Measurements from ENCODE around the gene SMG6. TPM values are rescaled to one million over a fixed set of nuclear protein-coding genes. Genes with fewer than 3 reads are reported as not detected.
A peak's percentile ranks its signal among the peaks of the same experiment; 100 is the strongest.

The SMG6 gene
- total RNA-seq (10 to 100 TPM in 4 of 6 donors, 1 to 10 TPM in 2; 8.4 to 17.0 (median 10.8) TPM), polyA plus RNA-seq (10 to 100 TPM; 16.3 to 19.8 TPM)

GRCh38 chr17:2303204-2304188, at the start of gene SMG6, which contains the start of gene SRR:
Gene SMG6, minus strand, starts transcription at chr17:2303785. Its CDS starts 65 bp downstream, at chr17:2303720.
Gene SRR, plus strand, starts transcription at chr17:2303950. Its CDS starts 11,611 bp downstream, at chr17:2315561.
- 0 to 1% methylated on average over 63 to 108 of the region's 108 CpGs for WGBS, 2 donors
- TF ChIP-seq CTCF (IDR thresholded peaks at IDR 0.05) = no peak
- Histone ChIP-seq H3K9me3 (no peaks in the 10 kb centered on the region), H3K27me3 (no peaks in the 10 kb centered on the region), H3K4me1 (peaks cover 0 to 10% (median 8%) of the 10 kb centered on the region in 3 donors), H3K27ac (peak within 1 kb of the TSS; percentile 65 to 89 (median 84)), H3K4me3 (peak within 1 kb of the TSS; percentile 71 to 99 (median 88)), H3K36me3 (no peaks in the 10 kb centered on the region)
- intact Hi-C loops (cut with DNase I) = no loop called here
- DNase-seq (peak; percentile 90 to 97 (median 94)), FAIRE-seq (no peak), ATAC-seq (peak; percentile 93 to 97 (median 95))

- DNase-seq (no peak), FAIRE-seq (no peak), ATAC-seq (no peak)
- Histone ChIP-seq H3K9me3 (no peaks in the 10 kb centered on the region), H3K27me3 (no peaks in the 10 kb centered on the region), H3K27ac (no peak overlapping the region), H3K36me3 (no peaks in the 10 kb centered on the region), H3K4me1 (peaks cover 0 to 8% (median 0%) of the 10 kb centered on the region in 3 donors), H3K4me3 (no peak overlapping the region)
- intact Hi-C loops (cut with DNase I) = no loop called here
- 94 to 99% methylated on average over 6 of the region's 6 CpGs for WGBS, 2 donors
- no peak for TF ChIP-seq CTCF (IDR thresholded peaks at IDR 0.05)
These were observed 47.7 kb upstream of the SMG6 start for GRCh38 chr17:2351269-2351668.

- Histone ChIP-seq H3K9me3 (no peaks in the 10 kb centered on the region), H3K36me3 (no peaks in the 10 kb centered on the region), H3K4me1 (peaks cover 0 to 8% (median 0%) of the 10 kb centered on the region in 3 donors), H3K27ac (peak overlapping the region in 2 of 4 donors; percentile 35 to 36), H3K27me3 (no peaks in the 10 kb centered on the region), H3K4me3 (no peak overlapping the region)
- FAIRE-seq (no peak), DNase-seq (peak in 1 of 6 donors; percentile 49), ATAC-seq (peak; percentile 74 to 87 (median 86))
- TF ChIP-seq CTCF (IDR thresholded peaks at IDR 0.05) = no peak
- 61 to 62% methylated on average over 11 of the region's 11 CpGs for WGBS, 2 donors
- intact Hi-C loops (cut with DNase I) = no loop called here
These were observed 44.5 kb upstream of the SMG6 start for GRCh38 chr17:2347805-2348685.

- 86 to 90% methylated on average over 8 of the region's 8 CpGs for WGBS, 2 donors
- peaks cover 0 to 8% (median 0%) of the 10 kb centered on the region in 3 donors for H3K4me1 ChIP-seq
- no peaks in the 10 kb centered on the region for H3K36me3 ChIP-seq
- no peak overlapping the region for H3K4me3 ChIP-seq
- no peak for ATAC-seq
- H3K27ac ChIP-seq = no peak overlapping the region
- no peak for DNase-seq
- TF ChIP-seq CTCF (IDR thresholded peaks at IDR 0.05) = no peak
- no peaks in the 10 kb centered on the region for H3K27me3 ChIP-seq
- intact Hi-C loops (cut with DNase I) = no loop called here
- FAIRE-seq = no peak
- H3K9me3 ChIP-seq = no peaks in the 10 kb centered on the region
These were observed 42.9 kb upstream of the SMG6 start for GRCh38 chr17:2346475-2346874.
